ENCODE measurements around the gene YEATS4.

YEATS4 gene

GRCh38 chr12:69396041-69396440 lies 36.5 kb downstream of the YEATS4 start:
- no peak overlapping the region for H3K4me3 ChIP-seq (ENCODE audit: low read depth, low read length)
- TF ChIP-seq CTCF (IDR thresholded peaks at IDR 0.05; ENCODE audit: low read depth, low read length), result no peak

GRCh38 chr12:69396963-69397362 lies 37.4 kb downstream of the YEATS4 start:
- H3K4me3 ChIP-seq (ENCODE audit: low read depth, low read length), result no peak overlapping the region
- no peak for TF ChIP-seq CTCF (IDR thresholded peaks at IDR 0.05; ENCODE audit: low read depth, low read length)

GRCh38 chr12:69397978-69398377 lies 38.4 kb downstream of the YEATS4 start:
- H3K4me3 ChIP-seq (ENCODE audit: low read depth, low read length), result no peak overlapping the region
- TF ChIP-seq CTCF (IDR thresholded peaks at IDR 0.05; ENCODE audit: low read depth, low read length), result no peak

GRCh38 chr12:69401940-69402339 lies 42.4 kb downstream of the YEATS4 start:
- TF ChIP-seq CTCF (IDR thresholded peaks at IDR 0.05; ENCODE audit: low read depth, low read length), result no peak
- H3K4me3 ChIP-seq (ENCODE audit: low read depth, low read length), result no peak overlapping the region

GRCh38 chr12:69404851-69405565 lies 45.5 kb downstream of the YEATS4 start:
- no peak for TF ChIP-seq CTCF (IDR thresholded peaks at IDR 0.05; ENCODE audit: low read depth, low read length)
- no peak overlapping the region for H3K4me3 ChIP-seq (ENCODE audit: low read depth, low read length)

GRCh38 chr12:69405566-69405865 lies 46.0 kb downstream of the YEATS4 start:
- no peak for TF ChIP-seq CTCF (IDR thresholded peaks at IDR 0.05; ENCODE audit: low read depth, low read length)
- no peak overlapping the region for H3K4me3 ChIP-seq (ENCODE audit: low read depth, low read length)

GRCh38 chr12:69406217-69406616 lies 46.7 kb downstream of the YEATS4 start:
- no peak for TF ChIP-seq CTCF (IDR thresholded peaks at IDR 0.05; ENCODE audit: low read depth, low read length)

More at GRCh38 chr12:69406217-69406616, 46.7 kb downstream of the YEATS4 start:
- H3K4me3 ChIP-seq (ENCODE audit: low read depth, low read length), result no peak overlapping the region

Measured in WI38 (cell line).